Right lobe of liver (tissue), 6 donors: ENCODE data around the gene POP5. TPM values are rescaled to one million over a fixed set of nuclear protein-coding genes. Genes with fewer than 3 reads are reported as not detected.
A peak's percentile ranks its signal among the peaks of the same experiment; 100 is the strongest.

Experiments used
- ATAC-seq, 4 donors: fragments of 200-7000 bp; cut with Tn5 transposase; one replicate each; pipeline ENCODE4 v1.9.1; 2020; ENCODE audit warnings: mild to moderate bottlenecking in 4 of 4, moderate library complexity in 4 of 4
- DNase-seq, 3 donors: peaks; one replicate each; pipeline ENCODE4 v3.0.0-alpha.2; 2020
- H3K27ac ChIP-seq, 3 donors: fragments of 200-600 bp; one replicate each; pipeline ENCODE4 v1.8.0; 2022
- H3K27me3 ChIP-seq, 2 donors: fragments of 200-600 bp; one replicate each; pipeline ENCODE4 v1.8.0; 2022
- H3K36me3 ChIP-seq, 4 donors: fragments of 200-600 bp; sonication (generic) in 1 of 4; one replicate each; pipeline versions ENCODE4 v1.5.1 to v1.8.0; 2017 to 2022; ENCODE audit warnings: control low read depth in 1 of 4
- H3K4me1 ChIP-seq, 4 donors: fragments of 200-600 bp; sonication (generic) in 1 of 4; one replicate each; pipeline versions ENCODE4 v1.5.1 to v1.8.0; 2017 to 2022; ENCODE audit warnings: control low read depth in 1 of 4
- H3K4me3 ChIP-seq, 3 donors: fragments of 200-600 bp; one replicate each; pipeline ENCODE4 v1.8.0; 2022
- H3K9me3 ChIP-seq, 4 donors: fragments of 200-600 bp; sonication (generic) in 1 of 4; one replicate each; pipeline versions ENCODE4 v1.5.1 to v1.8.0; 2017 to 2022; ENCODE audit warnings: control low read depth in 1 of 4
- CTCF ChIP-seq, 4 donors: fragments of 200-600 bp in 3 of 4; fragments of 450-650 bp in 1 of 4; IDR thresholded peaks; one replicate each; pipeline versions ENCODE4 v1.5.1 to v1.8.0; 2016 to 2022; ENCODE audit warnings: antibody characterized with exemption in 4 of 4, mild to moderate bottlenecking in 2 of 4
- POLR2A ChIP-seq: fragments of 450-650 bp; IDR thresholded peaks from one replicate; pipeline ENCODE4 v1.6.1; 2017; ENCODE audit warnings: antibody characterized with exemption, mild to moderate bottlenecking
- WGBS: methylation state at CpG from one replicate; pipeline ENCODE4 v1.1.6; 2018; ENCODE audit warnings: low coverage, low lambda C conversion rate; ENCODE audit not compliant: insufficient coverage; ENCODE audit errors: missing lambda C conversion rate; 5-methylcytosine and 5-hydroxymethylcytosine counted together
- intact Hi-C, 2 donors: fragments of 100-400 bp; cut with DNase I; formaldehyde crosslinking; loops; one replicate each; pipeline versions ENCODE4 v1.11.2 to v1.14.1; 2022
- total RNA-seq, 6 experiments: library from RNA; depleted of rRNA in 2 of 6; stranded (reverse); fragments of >200 nt in 2 of 6; fragmentation: NEBNext Ultra II Directional in 3 of 6; extraction: Animal tissue kit (Norgen Biotek cat#: 25700) in 3 of 6; gene quantifications; one replicate each; pipeline versions ENCODE4 v1.1.0 to v1.2.4, GENCODE V29; 2016 to 2023
- donor health status: DM: no; HTN: yes; CAD: no.
- donor health status: DM: no; HTN: no; CAD: no.
- donor health status: DM: no; HTN: no; CAD: no.
- donor health status: DM: no; HTN: yes; CAD: no.
- donor health status: DM: no; HTN: yes; CAD: no.

POP5 gene
- total RNA-seq, 6 experiments from 2014 or later: 14.2 to 29.2 (median 23.0) TPM

- Histone ChIP-seq H3K36me3 (no peaks in the 10 kb centered on the region), H3K9me3 (no peaks in the 10 kb centered on the region), H3K27me3 (no peaks in the 10 kb centered on the region), H3K27ac (no peak overlapping the region), H3K4me3 (no peak overlapping the region), H3K4me1 (no peaks in the 10 kb centered on the region)
- no peak for TF ChIP-seq POLR2A
- no peak for TF ChIP-seq CTCF (IDR thresholded peaks at IDR 0.05)
- intact Hi-C loops: no loop called here
- no peak for ATAC-seq
- 90% methylated on average over 1 of the region's 3 CpGs for WGBS
- no peak for DNase-seq
Observed at GRCh38 chr12:120596901-120597300, 15.7 kb upstream of the POP5 start.

- Histone ChIP-seq H3K4me3 (no peak overlapping the region), H3K4me1 (no peaks in the 10 kb centered on the region), H3K9me3 (no peaks in the 10 kb centered on the region), H3K27me3 (no peaks in the 10 kb centered on the region), H3K27ac (no peak overlapping the region), H3K36me3 (no peaks in the 10 kb centered on the region)
- no peak for TF ChIP-seq POLR2A
- TF ChIP-seq CTCF (IDR thresholded peaks at IDR 0.05): no peak
- 80% methylated on average over 4 of the region's 8 CpGs for WGBS
- no peak for ATAC-seq
- no peak for DNase-seq
- intact Hi-C loops: no loop called here
Observed at GRCh38 chr12:120592121-120593049, 11.2 kb upstream of the POP5 start.

- no peaks in the 10 kb centered on the region for H3K27me3 ChIP-seq
- intact Hi-C loops: no loop called here
- H3K4me1 ChIP-seq: no peaks in the 10 kb centered on the region
- H3K9me3 ChIP-seq: no peaks in the 10 kb centered on the region
- ATAC-seq: peak in 3 of 4 donors; percentile 31 to 67 (median 45)
- TF ChIP-seq CTCF (IDR thresholded peaks at IDR 0.05) (no peak), POLR2A (no peak)
- no peaks in the 10 kb centered on the region for H3K36me3 ChIP-seq
- no peak overlapping the region for H3K4me3 ChIP-seq
- no peak for DNase-seq
- H3K27ac ChIP-seq: no peak overlapping the region
- 70% methylated on average over 4 of the region's 6 CpGs for WGBS
Observed at GRCh38 chr12:120590741-120591407, 9.7 kb upstream of the POP5 start.

GRCh38 chr12:120588948-120589930 is 8.0 kb upstream of the POP5 start:
- TF ChIP-seq CTCF (IDR thresholded peaks at IDR 0.05) (no peak), POLR2A (no peak)
- H3K9me3 ChIP-seq: no peaks in the 10 kb centered on the region
- ATAC-seq (peak in 1 of 4 donors; percentile 10), DNase-seq (no peak)
- no peaks in the 10 kb centered on the region for H3K27me3 ChIP-seq
- WGBS: 84% methylated on average over 7 of the region's 17 CpGs
- H3K36me3 ChIP-seq: no peaks in the 10 kb centered on the region
- peaks cover 0 to 1% (median 0%) of the 10 kb centered on the region in 4 donors for H3K4me1 ChIP-seq
- intact Hi-C loops: loop anchor here in 1 of 2 donors (10.0 kb wide), 1 partner anchor 66 kb away; no protein-coding TSS in a partner anchor
- no peak overlapping the region for H3K27ac ChIP-seq
- no peak overlapping the region for H3K4me3 ChIP-seq
